ENCODE data around the gene PCGF1.
"Not testable (repeated sequence)": the region's sequence is repeated elsewhere in the genome, so short reads cannot be mapped to it uniquely, and the experiment has no call there.

The PCGF1 gene

GRCh38 chr2:74471332-74472065 lies 36.0 kb downstream of the PCGF1 start:
- no peak for DNase-seq

GRCh38 chr2:74470742-74471141 lies 36.8 kb downstream of the PCGF1 start:
- not testable (repeated sequence) for DNase-seq

- no peak for DNase-seq
Measured at GRCh38 chr2:74464406-74464805, 43.1 kb downstream of the PCGF1 start.

- DNase-seq: no peak
Measured at GRCh38 chr2:74462786-74463105, 44.7 kb downstream of the PCGF1 start.

GRCh38 chr2:74462054-74462785 lies 45.3 kb downstream of the PCGF1 start:
- no peak for DNase-seq

- DNase-seq: no peak
Measured at GRCh38 chr2:74461187-74462053, 46.1 kb downstream of the PCGF1 start.

- DNase-seq: not testable (repeated sequence)
Measured at GRCh38 chr2:74460187-74460586, 47.3 kb downstream of the PCGF1 start.

GRCh38 chr2:74459503-74460118 lies 47.9 kb downstream of the PCGF1 start:
- DNase-seq: not testable (repeated sequence)

GRCh38 chr2:74458938-74459363 lies 48.5 kb downstream of the PCGF1 start:
- DNase-seq: no peak

GRCh38 chr2:74458132-74458937 lies 49.2 kb downstream of the PCGF1 start, which contains the start of gene WBP1:
WBP1 (plus strand) TSS chr2:74458438; CDS start chr2:74458603, 165 bp downstream.
- peak; percentile 100 for DNase-seq

- DNase-seq: no peak
Measured at GRCh38 chr2:74457549-74458131, 49.9 kb downstream of the PCGF1 start.

- peak; percentile 41 for DNase-seq
Measured at GRCh38 chr2:74457129-74457548, 50.4 kb downstream of the PCGF1 start.
